Bronchial epithelial cell (primary cell): ENCODE data around the gene NOL4L. TPM values are rescaled to one million over a fixed set of nuclear protein-coding genes. Genes with fewer than 3 reads are reported as not detected.

Experiments
- DNase-seq: peaks from one replicate; pipeline ENCODE4 v3.0.0-alpha.2; 2010; ENCODE audit warnings: low read depth
- FAIRE-seq: peaks from 2 replicates; lab custom pipeline; 2011; peaks lifted over from hg19 to GRCh38; lab: Jason Lieb, UNC
- H3K27me3 ChIP-seq: 2 replicates; pipeline ENCODE4 v1.5.1; 2011; ENCODE audit warnings: low read length; ENCODE audit not compliant: control insufficient read depth, insufficient read depth
- H3K36me3 ChIP-seq: 2 replicates; pipeline ENCODE4 v1.5.1; 2011; ENCODE audit warnings: low read length; ENCODE audit not compliant: control insufficient read depth, insufficient read depth
- H3K4me3 ChIP-seq: 2 replicates; pipeline ENCODE4 v1.5.1; 2011; ENCODE audit warnings: mild to moderate bottlenecking, low read depth, low read length, control low read depth
- total RNA-seq: library from RNA; depleted of rRNA; stranded (reverse); fragments of >200 nt; gene quantifications from 2 replicates; pipeline ENCODE4 v1.2.1, GENCODE V29; 2014
- TF ChIP-seq, protein P1 (sequence below): IDR thresholded peaks from 2 replicates; pipeline ENCODE4 v1.5.1; 2011; ENCODE audit warnings: mild to moderate bottlenecking, moderate library complexity, low read length, control low read depth, inconsistent platforms; ENCODE audit not compliant: insufficient read depth, severe bottlenecking

The NOL4L gene
- total RNA-seq, 1 donor from 2014 or later = 1.8 TPM

DNA sequence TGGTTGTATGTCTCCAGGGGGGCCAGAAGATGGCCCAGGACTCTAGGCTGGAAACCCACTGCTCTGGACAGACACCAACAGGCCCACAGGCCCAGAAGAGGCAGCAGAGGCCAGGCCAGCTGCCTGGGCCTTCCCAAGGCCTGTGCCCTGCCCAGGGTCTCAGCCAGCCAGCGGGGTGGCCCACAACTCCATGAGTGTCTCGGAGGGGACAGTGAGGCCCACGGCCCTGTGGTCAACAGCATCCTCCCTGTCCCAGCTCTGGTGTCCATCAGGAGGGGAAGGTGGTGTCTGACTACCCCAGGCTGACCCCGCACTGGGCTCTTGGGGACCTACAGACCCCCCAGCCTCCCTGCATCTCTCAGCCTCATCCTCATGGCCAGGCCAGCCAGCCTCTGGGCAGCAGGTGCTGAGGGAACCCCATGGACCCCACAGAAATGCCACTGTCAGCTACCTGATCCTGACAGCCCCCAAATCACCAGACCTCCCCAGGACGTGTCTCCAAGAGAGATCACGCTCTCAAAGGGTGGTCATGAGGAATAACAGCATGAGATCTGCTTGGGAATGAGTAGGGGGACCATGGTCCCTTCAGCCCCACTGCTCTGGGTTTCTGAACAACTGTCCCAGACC is 112.4 kb downstream of the NOL4L start:
- Histone ChIP-seq H3K27me3 (no peaks in the 10 kb centered on the region), H3K4me3 (no peak overlapping the region), H3K36me3 (peaks cover 5% of the 10 kb centered on the region)
- FAIRE-seq (no peak), DNase-seq (no peak)
- TF ChIP-seq, protein P1, sequence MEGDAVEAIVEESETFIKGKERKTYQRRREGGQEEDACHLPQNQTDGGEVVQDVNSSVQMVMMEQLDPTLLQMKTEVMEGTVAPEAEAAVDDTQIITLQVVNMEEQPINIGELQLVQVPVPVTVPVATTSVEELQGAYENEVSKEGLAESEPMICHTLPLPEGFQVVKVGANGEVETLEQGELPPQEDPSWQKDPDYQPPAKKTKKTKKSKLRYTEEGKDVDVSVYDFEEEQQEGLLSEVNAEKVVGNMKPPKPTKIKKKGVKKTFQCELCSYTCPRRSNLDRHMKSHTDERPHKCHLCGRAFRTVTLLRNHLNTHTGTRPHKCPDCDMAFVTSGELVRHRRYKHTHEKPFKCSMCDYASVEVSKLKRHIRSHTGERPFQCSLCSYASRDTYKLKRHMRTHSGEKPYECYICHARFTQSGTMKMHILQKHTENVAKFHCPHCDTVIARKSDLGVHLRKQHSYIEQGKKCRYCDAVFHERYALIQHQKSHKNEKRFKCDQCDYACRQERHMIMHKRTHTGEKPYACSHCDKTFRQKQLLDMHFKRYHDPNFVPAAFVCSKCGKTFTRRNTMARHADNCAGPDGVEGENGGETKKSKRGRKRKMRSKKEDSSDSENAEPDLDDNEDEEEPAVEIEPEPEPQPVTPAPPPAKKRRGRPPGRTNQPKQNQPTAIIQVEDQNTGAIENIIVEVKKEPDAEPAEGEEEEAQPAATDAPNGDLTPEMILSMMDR = no peak

DNA sequence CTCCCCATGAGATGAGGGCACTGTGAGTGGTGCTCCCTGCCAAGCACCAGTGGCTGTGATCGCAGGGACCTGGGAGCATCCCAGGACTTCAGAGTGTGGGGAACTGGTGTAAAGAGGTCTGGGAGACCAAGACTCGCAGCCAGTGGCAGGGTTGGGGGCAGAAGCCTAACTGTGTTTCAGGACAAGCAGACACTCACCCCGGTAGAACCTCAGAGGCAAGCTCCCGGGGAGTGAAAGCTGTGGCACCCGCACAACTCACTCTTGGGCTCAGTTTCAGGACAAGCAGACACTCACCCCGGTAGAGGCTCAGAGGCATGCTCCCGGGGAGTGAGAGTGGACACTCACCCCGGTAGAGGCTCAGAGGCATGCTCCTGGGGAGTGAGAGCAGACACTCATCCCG is 114.2 kb downstream of the NOL4L start:
- FAIRE-seq = no peak
- TF ChIP-seq, protein P1 = no peak
- H3K4me3 ChIP-seq = no peak overlapping the region
- DNase-seq = no peak
- H3K27me3 ChIP-seq = no peaks in the 10 kb centered on the region
- H3K36me3 ChIP-seq = peaks cover 5% of the 10 kb centered on the region

GRCh38 chr20:32470025-32470861 is 114.9 kb downstream of the NOL4L start:
- Histone ChIP-seq H3K27me3 (no peaks in the 10 kb centered on the region), H3K36me3 (peaks cover 5% of the 10 kb centered on the region), H3K4me3 (no peak overlapping the region)
- TF ChIP-seq, protein P1 = peak; percentile 46
- FAIRE-seq = peak; percentile 86
- DNase-seq = peak; percentile 35

DNA sequence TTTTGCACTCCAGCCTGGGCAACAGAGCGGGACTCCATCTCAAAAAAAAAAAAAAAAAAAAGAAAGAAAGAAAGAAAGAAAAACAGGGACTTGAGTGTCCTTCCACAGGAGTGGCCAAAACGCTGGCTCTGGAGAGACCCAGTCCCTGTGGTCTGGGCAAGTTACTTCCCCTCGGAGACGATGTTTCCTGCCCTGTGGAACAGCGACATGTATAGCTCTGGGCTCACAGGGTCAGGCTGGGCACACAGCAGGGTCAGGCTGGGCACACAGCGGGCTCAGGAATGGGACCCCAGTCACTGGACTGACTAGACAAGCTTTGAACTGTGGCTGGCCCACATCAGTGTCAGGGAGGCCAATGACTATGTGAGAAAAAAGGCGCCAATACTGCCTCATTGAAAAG is 116.3 kb downstream of the NOL4L start:
- Histone ChIP-seq H3K4me3 (no peak overlapping the region), H3K36me3 (peaks cover 3% of the 10 kb centered on the region), H3K27me3 (no peaks in the 10 kb centered on the region)
- TF ChIP-seq, protein P1 = no peak
- DNase-seq = no peak
- FAIRE-seq = no peak

GRCh38 chr20:32468313-32468640 is 116.9 kb downstream of the NOL4L start:
- FAIRE-seq = no peak
- H3K4me3 ChIP-seq = no peak overlapping the region

More at GRCh38 chr20:32468313-32468640, 116.9 kb downstream of the NOL4L start:
- TF ChIP-seq, protein P1 = no peak
- no peak for DNase-seq
- H3K36me3 ChIP-seq = peaks cover 3% of the 10 kb centered on the region
- no peaks in the 10 kb centered on the region for H3K27me3 ChIP-seq
